ENCODE results near the gene GGA1.
"Not testable (repeated sequence)": the region's sequence is repeated elsewhere in the genome, so short reads cannot be mapped to it uniquely, and the experiment has no call there.

GGA1 gene

DNA sequence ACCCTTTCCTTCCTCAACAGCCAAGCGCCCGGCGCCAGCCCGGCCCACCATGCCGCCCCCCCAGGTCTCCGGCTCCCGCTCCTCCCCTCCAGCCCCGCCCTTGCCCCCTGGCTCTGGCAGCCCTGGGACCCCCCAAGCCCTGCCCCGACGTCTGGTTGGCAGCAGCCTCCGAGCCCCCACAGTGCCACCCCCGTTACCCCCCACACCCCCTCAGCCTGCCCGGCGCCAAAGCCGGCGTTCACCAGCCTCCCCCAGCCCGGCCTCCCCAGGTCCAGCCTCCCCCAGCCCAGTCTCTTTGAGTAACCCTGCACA is 46.6 kb downstream of the GGA1 start:
- no peak for TF ChIP-seq POLR2A (IDR thresholded peaks at IDR 0.05; ENCODE audit: low read depth, low read length)
- no peak for TF ChIP-seq POU2F2 (IDR thresholded peaks at IDR 0.05; ENCODE audit: low read depth, low read length)
- no peak for TF ChIP-seq POLR2AphosphoS5 (IDR thresholded peaks at IDR 0.05; ENCODE audit: low read depth, low read length)
- no peak for TF ChIP-seq SPI1 (IDR thresholded peaks at IDR 0.05; ENCODE audit: low read depth, low read length)
- TF ChIP-seq TAF1 (IDR thresholded peaks at IDR 0.05; ENCODE audit: low read depth, low read length) = no peak
- no peak for TF ChIP-seq PAX5 (IDR thresholded peaks at IDR 0.05; ENCODE audit: insufficient read depth, low read length, severe bottlenecking)
- FAIRE-seq (no peak), DNase-seq (ENCODE audit: insufficient read length, low spot score) (no peak)

DNA sequence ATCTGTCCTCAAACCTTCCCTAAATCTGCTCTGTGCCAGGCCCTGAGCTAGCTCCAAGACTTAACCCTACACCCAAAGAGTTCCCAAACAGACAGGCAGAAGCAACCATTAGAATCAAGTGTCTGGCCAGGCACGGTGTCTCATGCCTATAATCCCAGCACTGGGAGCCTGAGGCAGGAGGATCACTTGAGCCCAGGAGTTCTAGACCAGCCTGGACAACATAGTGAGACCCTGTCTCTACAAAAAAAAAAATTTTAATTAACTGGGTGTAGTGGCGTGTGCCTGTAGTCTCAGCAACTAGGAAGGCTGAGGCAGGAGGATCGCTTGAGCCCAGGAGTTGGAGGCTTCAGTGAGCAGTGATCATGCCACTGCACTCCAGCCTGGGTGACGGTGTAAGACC is 47.9 kb downstream of the GGA1 start:
- not testable (repeated sequence) for DNase-seq (ENCODE audit: insufficient read length, low spot score); FAIRE-seq

DNA sequence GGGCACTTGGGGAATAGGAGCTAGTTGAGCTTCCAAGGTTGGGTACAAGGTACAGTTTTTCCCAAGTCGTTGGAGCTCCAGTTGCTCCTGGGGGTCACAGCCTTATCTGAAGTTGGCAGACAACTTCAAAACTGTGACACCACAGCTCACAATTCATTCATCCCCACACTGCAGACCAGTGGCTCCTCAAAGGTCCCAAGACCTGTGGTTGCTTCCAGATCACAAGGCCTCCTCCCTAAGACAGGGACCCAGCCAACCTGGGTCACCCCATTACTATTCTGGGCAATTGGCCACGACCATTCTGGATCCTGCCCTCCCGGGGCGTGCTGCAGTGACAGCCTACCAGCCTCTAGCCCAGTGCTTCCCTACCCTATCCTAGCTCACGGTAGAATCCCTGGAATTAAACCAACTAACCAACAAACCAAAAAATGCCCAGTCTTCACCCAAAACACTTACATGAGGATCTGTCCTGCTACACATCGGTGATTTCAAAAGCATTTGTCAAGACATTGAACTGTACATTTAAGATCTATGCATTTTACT is 49.0 kb downstream of the GGA1 start:
- TF ChIP-seq PAX5 (IDR thresholded peaks at IDR 0.05; ENCODE audit: insufficient read depth, low read length, severe bottlenecking) = no peak
- TF ChIP-seq SPI1 (IDR thresholded peaks at IDR 0.05; ENCODE audit: low read depth, low read length) = no peak
- TF ChIP-seq TAF1 (IDR thresholded peaks at IDR 0.05; ENCODE audit: low read depth, low read length) = no peak
- TF ChIP-seq POU2F2 (IDR thresholded peaks at IDR 0.05; ENCODE audit: low read depth, low read length) = 0 out of 2 replicates have a peak, but pooled peaks have one; percentile 15
- TF ChIP-seq POLR2A (IDR thresholded peaks at IDR 0.05; ENCODE audit: low read depth, low read length) = peak; percentile 90
- TF ChIP-seq POLR2AphosphoS5 (IDR thresholded peaks at IDR 0.05; ENCODE audit: low read depth, low read length) = peak; percentile 90
- no peak for DNase-seq (ENCODE audit: insufficient read length, low spot score)
- peak; percentile 28 for FAIRE-seq

- TF ChIP-seq POLR2A (IDR thresholded peaks at IDR 0.05; ENCODE audit: low read depth, low read length) (no peak; the same call in 1 of the 2 replicates), POU2F2 (IDR thresholded peaks at IDR 0.05; ENCODE audit: low read depth, low read length) (peak; percentile 85; the same call in 1 of the 2 replicates)
- FAIRE-seq = peak; percentile 99
- peak; percentile 98 for DNase-seq (ENCODE audit: insufficient read length, low spot score)
Observed at GRCh38 chr22:37658133-37659065, 49.8 kb downstream of the GGA1 start, which contains the start of gene PDXP. Gene PDXP (plus strand): TSS chr22:37658723. CDS start chr22:37658783, 60 bp downstream.

DNA sequence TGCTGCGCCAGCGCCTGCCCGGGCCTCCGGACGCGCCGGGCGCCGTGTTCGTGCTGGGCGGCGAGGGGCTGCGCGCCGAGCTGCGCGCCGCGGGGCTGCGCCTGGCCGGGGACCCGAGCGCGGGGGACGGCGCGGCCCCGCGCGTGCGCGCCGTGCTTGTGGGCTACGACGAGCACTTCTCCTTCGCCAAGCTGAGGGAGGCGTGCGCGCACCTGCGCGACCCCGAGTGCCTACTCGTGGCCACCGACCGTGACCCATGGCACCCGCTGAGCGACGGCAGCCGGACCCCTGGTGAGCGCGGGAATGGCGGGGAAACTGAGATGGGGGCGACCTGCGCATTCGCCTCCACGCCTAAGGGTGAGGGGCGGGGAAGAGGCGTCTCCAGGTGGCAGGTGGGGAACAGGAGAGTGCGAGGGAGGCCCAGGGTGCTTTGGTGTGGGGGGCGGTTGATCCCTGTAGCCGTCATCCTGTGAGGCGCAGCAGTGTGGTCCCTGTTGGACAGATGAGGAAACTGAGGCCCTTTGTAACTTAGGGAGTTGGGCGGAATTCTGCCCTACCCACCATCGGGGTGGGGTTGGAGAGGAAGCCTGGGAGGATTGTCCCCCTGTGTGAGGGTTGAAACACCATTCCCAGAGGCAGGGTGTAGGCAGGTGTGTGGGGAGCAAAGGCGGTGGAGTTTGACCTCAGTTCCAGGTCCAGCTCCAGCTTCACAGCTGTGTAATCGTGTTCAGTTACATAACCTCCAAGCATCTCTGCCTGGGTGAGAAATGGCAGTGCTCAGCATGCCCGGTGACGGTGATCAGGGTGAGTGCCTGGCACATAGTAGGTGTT is 50.6 kb downstream of the GGA1 start:
- FAIRE-seq = peak; percentile 86
- no peak for DNase-seq (ENCODE audit: insufficient read length, low spot score)
- TF ChIP-seq PAX5 (IDR thresholded peaks at IDR 0.05; ENCODE audit: insufficient read depth, low read length, severe bottlenecking) (peak; percentile 87), TAF1 (IDR thresholded peaks at IDR 0.05; ENCODE audit: low read depth, low read length) (no peak)

DNA sequence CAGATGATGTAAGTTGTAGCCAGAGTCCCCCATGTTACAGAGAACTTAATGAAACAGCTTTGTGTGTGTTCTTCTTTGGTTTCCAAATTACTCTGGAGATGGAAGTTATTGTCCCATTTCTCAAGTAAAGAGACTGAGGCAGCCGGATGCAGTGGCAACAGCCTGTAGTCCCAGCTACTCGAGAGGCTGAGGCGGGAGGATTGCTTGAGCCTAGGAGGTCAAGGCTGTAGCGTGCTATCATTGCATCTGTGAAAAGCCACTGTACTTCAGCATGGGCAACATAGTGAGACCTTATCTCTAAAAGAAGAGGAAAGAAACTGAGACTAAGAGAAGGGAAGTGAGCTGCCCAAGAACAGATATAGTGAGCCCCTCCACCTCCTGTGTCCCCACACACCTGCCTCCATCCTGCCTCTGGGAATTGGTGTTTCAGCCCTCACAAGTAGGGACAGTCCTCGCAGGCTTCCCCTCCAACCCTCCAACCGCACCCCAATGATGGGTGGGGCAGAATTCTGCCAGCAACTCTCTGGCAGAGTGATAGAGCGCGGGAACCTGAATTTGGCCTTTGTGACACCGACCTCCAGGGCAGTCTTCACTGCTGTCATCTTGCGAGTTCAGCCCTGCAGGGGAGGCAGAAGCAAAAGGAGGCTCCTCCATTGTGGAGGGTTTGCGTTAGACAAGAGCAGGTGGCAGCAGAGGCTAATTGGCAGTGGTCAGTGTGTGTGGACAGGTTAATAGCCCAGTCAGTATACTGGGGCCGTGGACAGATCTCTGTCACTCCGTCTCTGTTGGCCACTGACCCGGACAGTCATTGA is 51.5 kb downstream of the GGA1 start:
- no peak for DNase-seq (ENCODE audit: insufficient read length, low spot score)
- peak; percentile 45 for FAIRE-seq
- TF ChIP-seq PAX5 (IDR thresholded peaks at IDR 0.05; ENCODE audit: insufficient read depth, low read length, severe bottlenecking) = no peak
- TF ChIP-seq POU2F2 (IDR thresholded peaks at IDR 0.05; ENCODE audit: low read depth, low read length) = no peak
- peak; percentile 67; the same call in 1 of the 2 replicates for TF ChIP-seq SPI1 (IDR thresholded peaks at IDR 0.05; ENCODE audit: low read depth, low read length)
- no peak for TF ChIP-seq TAF1 (IDR thresholded peaks at IDR 0.05; ENCODE audit: low read depth, low read length)

- no peak for TF ChIP-seq POLR2AphosphoS5 (IDR thresholded peaks at IDR 0.05; ENCODE audit: low read depth, low read length)
- no peak for FAIRE-seq
- DNase-seq (ENCODE audit: insufficient read length, low spot score) = no peak
Observed at GRCh38 chr22:37660709-37661045, 52.0 kb downstream of the GGA1 start.

GRCh38 chr22:37661160-37661924 is 52.7 kb downstream of the GGA1 start:
- FAIRE-seq (peak; percentile 61), DNase-seq (ENCODE audit: insufficient read length, low spot score) (no peak)
- TF ChIP-seq SPI1 (IDR thresholded peaks at IDR 0.05; ENCODE audit: low read depth, low read length) (no peak), PAX5 (IDR thresholded peaks at IDR 0.05; ENCODE audit: insufficient read depth, low read length, severe bottlenecking) (no peak), TAF1 (IDR thresholded peaks at IDR 0.05; ENCODE audit: low read depth, low read length) (no peak), POLR2A (IDR thresholded peaks at IDR 0.05; ENCODE audit: low read depth, low read length) (no peak), POU2F2 (IDR thresholded peaks at IDR 0.05; ENCODE audit: low read depth, low read length) (no peak), POLR2AphosphoS5 (IDR thresholded peaks at IDR 0.05; ENCODE audit: low read depth, low read length) (no peak)

DNA sequence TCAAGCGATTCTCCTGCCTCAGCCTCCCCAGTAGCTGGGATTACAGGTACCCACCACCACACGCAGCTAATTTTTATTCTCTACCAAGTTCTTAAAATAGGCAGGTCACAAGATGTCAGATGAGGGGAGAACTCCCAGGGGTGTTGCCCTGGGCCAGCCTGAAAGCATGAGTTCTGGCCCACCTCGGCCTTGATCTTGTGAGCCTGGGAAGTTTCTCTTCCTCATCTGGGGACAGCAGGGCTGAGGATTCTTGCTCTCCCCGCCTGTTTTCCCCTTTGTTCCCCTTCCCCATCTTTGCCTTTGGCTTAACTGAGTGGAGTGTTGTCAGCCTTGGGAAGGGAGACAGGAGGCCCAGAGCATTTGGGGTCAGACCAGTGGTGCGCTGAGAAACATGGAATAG is 53.4 kb downstream of the GGA1 start:
- TF ChIP-seq PAX5 (IDR thresholded peaks at IDR 0.05; ENCODE audit: insufficient read depth, low read length, severe bottlenecking) (no peak), TAF1 (IDR thresholded peaks at IDR 0.05; ENCODE audit: low read depth, low read length) (no peak), SPI1 (IDR thresholded peaks at IDR 0.05; ENCODE audit: low read depth, low read length) (peak; percentile 47; the same call in 1 of the 2 replicates), POU2F2 (IDR thresholded peaks at IDR 0.05; ENCODE audit: low read depth, low read length) (no peak), POLR2A (IDR thresholded peaks at IDR 0.05; ENCODE audit: low read depth, low read length) (no peak), POLR2AphosphoS5 (IDR thresholded peaks at IDR 0.05; ENCODE audit: low read depth, low read length) (no peak)
- DNase-seq (ENCODE audit: insufficient read length, low spot score) = no peak
- FAIRE-seq = no peak
